ENCODE results near the gene NPTX1. TPM values are rescaled to one million over a fixed set of nuclear protein-coding genes. Genes with fewer than 3 reads are reported as not detected.

NPTX1 gene
- total and polyA plus RNA-seq, 4 donors = under 0.01 TPM; not detected in 3

- peaks cover 0 to 3% (median under 1%) of the 10 kb centered on the region in 4 donors for H3K4me1 ChIP-seq (ENCODE audit: control insufficient read depth in 4 of 4, insufficient read depth in 4 of 4, low read length in 3 of 4)
- H3K9me3 ChIP-seq (ENCODE audit: control insufficient read depth in 4 of 4, low read length in 3 of 4) = no peaks in the 10 kb centered on the region
- peaks cover 0 to 2% (median 0%) of the 10 kb centered on the region in 4 donors for H3K36me3 ChIP-seq (ENCODE audit: control insufficient read depth in 4 of 4, insufficient read depth in 3 of 4, low read depth in 1 of 4, low read length in 3 of 4)
- no peak overlapping the region for H3K9ac ChIP-seq (ENCODE audit: low read depth in 1 of 2, low read length in 2 of 2)
- TF ChIP-seq, protein P1, sequence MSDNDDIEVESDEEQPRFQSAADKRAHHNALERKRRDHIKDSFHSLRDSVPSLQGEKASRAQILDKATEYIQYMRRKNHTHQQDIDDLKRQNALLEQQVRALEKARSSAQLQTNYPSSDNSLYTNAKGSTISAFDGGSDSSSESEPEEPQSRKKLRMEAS (IDR thresholded peaks at IDR 0.05) = no peak
- no peak for TF ChIP-seq HNF4A (conservative IDR thresholded peaks at IDR 0.05)
- no peak for TF ChIP-seq TAF1 (conservative IDR thresholded peaks at IDR 0.05)
- no peak for TF ChIP-seq NR2F2 (IDR thresholded peaks at IDR 0.05)
- no peak for TF ChIP-seq YY1 (IDR thresholded peaks at IDR 0.05)
- TF ChIP-seq CTCF (IDR thresholded peaks at IDR 0.05; ENCODE audit: low read depth, low read length, missing input control) = no peak
- TF ChIP-seq GABPA (IDR thresholded peaks at IDR 0.05 in 1 of 2, conservative IDR thresholded peaks at IDR 0.05 in 1 of 2) = no peak
- no peak for TF ChIP-seq ATF3 (IDR thresholded peaks at IDR 0.05)
- TF ChIP-seq SP1 (IDR thresholded peaks at IDR 0.05) = no peak
- TF ChIP-seq ZBTB33 (IDR thresholded peaks at IDR 0.05) = no peak
- no peak for TF ChIP-seq JUND (IDR thresholded peaks at IDR 0.05)
- no peak for TF ChIP-seq RAD21 (IDR thresholded peaks at IDR 0.05)
- TF ChIP-seq EGR1 (IDR thresholded peaks at IDR 0.05; ENCODE audit: low read depth in 2 of 2) = no peak
- no peak overlapping the region for H3K27ac ChIP-seq (ENCODE audit: low read depth in 1 of 2, low read length in 2 of 2)
- no peaks in the 10 kb centered on the region for H3K27me3 ChIP-seq (ENCODE audit: control insufficient read depth in 4 of 4, insufficient read depth in 4 of 4, low read length in 3 of 4)
- 85% methylated on average over 27 of the region's 27 CpGs for WGBS
- DNase-seq (ENCODE audit: low spot score) = no peak
- H3K4me3 ChIP-seq (ENCODE audit: low read depth in 1 of 3, low read length in 3 of 3) = no peak overlapping the region
Measured at GRCh38 chr17:80424878-80425765, 51.3 kb downstream of the NPTX1 start.

- no peaks in the 10 kb centered on the region for H3K27me3 ChIP-seq (ENCODE audit: control insufficient read depth in 4 of 4, insufficient read depth in 4 of 4, low read length in 3 of 4)
- no peaks in the 10 kb centered on the region for H3K9me3 ChIP-seq (ENCODE audit: control insufficient read depth in 4 of 4, low read length in 3 of 4)
- no peak for TF ChIP-seq HNF4A (conservative IDR thresholded peaks at IDR 0.05)
- no peak for TF ChIP-seq YY1 (IDR thresholded peaks at IDR 0.05)
- TF ChIP-seq SP1 (IDR thresholded peaks at IDR 0.05) = no peak
- TF ChIP-seq TAF1 (conservative IDR thresholded peaks at IDR 0.05) = no peak
- TF ChIP-seq JUND (IDR thresholded peaks at IDR 0.05) = no peak
- no peak for TF ChIP-seq RXRA (IDR thresholded peaks at IDR 0.05)
- peaks cover 0 to 3% (median under 1%) of the 10 kb centered on the region in 4 donors for H3K4me1 ChIP-seq (ENCODE audit: control insufficient read depth in 4 of 4, insufficient read depth in 4 of 4, low read length in 3 of 4)
- no peak for DNase-seq (ENCODE audit: low spot score)
- H3K4me3 ChIP-seq (ENCODE audit: low read depth in 1 of 3, low read length in 3 of 3) = no peak overlapping the region
- H3K9ac ChIP-seq (ENCODE audit: low read depth in 1 of 2, low read length in 2 of 2) = no peak overlapping the region
- H3K36me3 ChIP-seq (ENCODE audit: control insufficient read depth in 4 of 4, insufficient read depth in 3 of 4, low read depth in 1 of 4, low read length in 3 of 4) = peaks cover 0 to 5% (median 0%) of the 10 kb centered on the region in 4 donors
- WGBS = 83% methylated on average over 8 of the region's 8 CpGs
- no peak overlapping the region for H3K27ac ChIP-seq (ENCODE audit: low read depth in 1 of 2, low read length in 2 of 2)
Measured at GRCh38 chr17:80424261-80424660, 52.1 kb downstream of the NPTX1 start.
